IPS DF 19.7 (cell line): Measurements from ENCODE around the gene GAGE10.

Experiments used
- DNase-seq: peaks from one replicate; pipeline ENCODE4 v3.0.0-alpha.2; 2013; ENCODE audit warnings: low read depth, low spot score

GAGE10 gene

GRCh38 chrX:49303346-49303745 is at the start of gene GAGE10:
Gene GAGE10 (plus strand): TSS chrX:49303646. CDS start chrX:49304860, 1,214 bp downstream.
- DNase-seq, result no peak

GRCh38 chrX:49254639-49255038 is 48.8 kb upstream of the GAGE10 start:
- DNase-seq, result no peak

GRCh38 chrX:49256268-49256995 is 47.0 kb upstream of the GAGE10 start:
- DNase-seq, result no peak

GRCh38 chrX:49257074-49257790 is 46.2 kb upstream of the GAGE10 start:
- DNase-seq, result no peak

GRCh38 chrX:49257846-49258748 is 45.3 kb upstream of the GAGE10 start:
- no peak for DNase-seq

GRCh38 chrX:49258749-49259124 is 44.7 kb upstream of the GAGE10 start:
- no peak for DNase-seq

- no peak for DNase-seq
Measured at GRCh38 chrX:49260221-49260985, 43.0 kb upstream of the GAGE10 start.

GRCh38 chrX:49262603-49263002 is 40.8 kb upstream of the GAGE10 start:
- no peak for DNase-seq

- DNase-seq, result no peak
Measured at GRCh38 chrX:49263631-49264030, 39.8 kb upstream of the GAGE10 start.

- DNase-seq, result no peak
Measured at GRCh38 chrX:49264460-49264859, 39.0 kb upstream of the GAGE10 start, which contains the start of gene FOXP3. Gene FOXP3 (minus strand): TSS chrX:49264710. CDS start chrX:49258505, 6,205 bp downstream.

GRCh38 chrX:49266523-49267445 is 36.7 kb upstream of the GAGE10 start:
- DNase-seq, result no peak

- no peak for DNase-seq
Measured at GRCh38 chrX:49268702-49269009, 34.8 kb upstream of the GAGE10 start.

- peak; percentile 87 for DNase-seq
Measured at GRCh38 chrX:49269010-49269766, 34.3 kb upstream of the GAGE10 start.

GRCh38 chrX:49269767-49270248 is 33.6 kb upstream of the GAGE10 start, which contains the start of gene PPP1R3F:
Gene PPP1R3F (plus strand): TSS chrX:49269793. CDS start chrX:49269870, 77 bp downstream.
- no peak for DNase-seq

- DNase-seq, result no peak
Measured at GRCh38 chrX:49270249-49270921, 33.1 kb upstream of the GAGE10 start.

GRCh38 chrX:49271341-49271740 is 32.1 kb upstream of the GAGE10 start:
- DNase-seq, result no peak

- no peak for DNase-seq
Measured at GRCh38 chrX:49272421-49272820, 31.0 kb upstream of the GAGE10 start.

GRCh38 chrX:49273181-49273727 is 30.2 kb upstream of the GAGE10 start:
- DNase-seq, result no peak
